ENCODE data around the gene ASB7. TPM values are rescaled to one million over a fixed set of nuclear protein-coding genes. Genes with fewer than 3 reads are reported as not detected.
A peak's percentile ranks its signal among the peaks of the same experiment; 100 is the strongest.

ASB7 gene
- total RNA-seq, 4 donors from 2014 or later: 10.2 to 14.8 (median 11.9) TPM

GRCh38 chr15:100614918-100615317 lies 12.5 kb downstream of the ASB7 start:
- Histone ChIP-seq H3K4me1 (no peaks in the 10 kb centered on the region), H3K27me3 (no peaks in the 10 kb centered on the region), H3K36me3 (peaks cover 4 to 84% of the 10 kb centered on the region in 2 donors), H3K9me3 (no peaks in the 10 kb centered on the region), H3K4me3 (no peak overlapping the region), H3K27ac (no peak overlapping the region)
- TF ChIP-seq POLR2A (IDR thresholded peaks at IDR 0.05) (no peak), POLR2AphosphoS5 (IDR thresholded peaks at IDR 0.05) (no peak), CTCF (IDR thresholded peaks at IDR 0.05) (no peak), EP300 (IDR thresholded peaks at IDR 0.05) (no peak)
- 96 to 100% methylated on average over 4 of the region's 4 CpGs for WGBS, 2 donors (ENCODE audit: low coverage in 1 of 2)
- ATAC-seq: no peak

DNA sequence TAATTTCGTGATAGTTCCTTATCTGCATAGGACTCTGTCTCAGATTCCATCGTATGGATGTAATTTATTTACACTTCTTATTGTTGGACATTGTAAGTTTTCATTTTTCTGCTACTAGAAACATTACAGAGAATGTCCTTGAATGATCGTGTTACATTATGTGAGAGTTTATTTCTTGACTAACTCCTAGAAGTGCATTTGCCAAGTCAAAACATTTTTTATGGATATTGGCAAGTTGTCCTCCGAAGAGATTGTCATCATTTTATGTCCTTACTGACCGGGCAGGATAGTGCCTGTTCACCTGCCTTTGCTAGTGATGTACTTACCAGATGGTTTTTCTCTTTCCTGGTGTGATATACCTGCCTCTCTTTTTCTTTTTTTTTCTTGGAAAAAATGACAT lies 13.4 kb downstream of the ASB7 start:
- H3K9me3 ChIP-seq: no peaks in the 10 kb centered on the region
- no peaks in the 10 kb centered on the region for H3K27me3 ChIP-seq
- no peak overlapping the region for H3K27ac ChIP-seq
- H3K4me3 ChIP-seq: no peak overlapping the region
- TF ChIP-seq CTCF (IDR thresholded peaks at IDR 0.05) (no peak), EP300 (IDR thresholded peaks at IDR 0.05) (no peak), POLR2A (IDR thresholded peaks at IDR 0.05) (no peak), POLR2AphosphoS5 (IDR thresholded peaks at IDR 0.05) (no peak)
- no peak for ATAC-seq
- H3K4me1 ChIP-seq: no peaks in the 10 kb centered on the region
- H3K36me3 ChIP-seq: peaks cover 4 to 85% of the 10 kb centered on the region in 2 donors
- 46 to 49% methylated on average over 5 of the region's 5 CpGs for WGBS, 2 donors (ENCODE audit: low coverage in 1 of 2)

GRCh38 chr15:100616700-100617099 lies 14.3 kb downstream of the ASB7 start:
- no peaks in the 10 kb centered on the region for H3K27me3 ChIP-seq
- TF ChIP-seq CTCF (IDR thresholded peaks at IDR 0.05): no peak
- TF ChIP-seq EP300 (IDR thresholded peaks at IDR 0.05): no peak
- TF ChIP-seq POLR2A (IDR thresholded peaks at IDR 0.05): no peak
- TF ChIP-seq POLR2AphosphoS5 (IDR thresholded peaks at IDR 0.05): no peak
- peaks cover 4 to 78% of the 10 kb centered on the region in 2 donors for H3K36me3 ChIP-seq
- H3K9me3 ChIP-seq: no peaks in the 10 kb centered on the region
- ATAC-seq: no peak
- WGBS, 2 donors (ENCODE audit: low coverage in 1 of 2): 94 to 100% methylated on average over 2 of the region's 2 CpGs
- no peak overlapping the region for H3K27ac ChIP-seq
- no peak overlapping the region for H3K4me3 ChIP-seq
- no peaks in the 10 kb centered on the region for H3K4me1 ChIP-seq

DNA sequence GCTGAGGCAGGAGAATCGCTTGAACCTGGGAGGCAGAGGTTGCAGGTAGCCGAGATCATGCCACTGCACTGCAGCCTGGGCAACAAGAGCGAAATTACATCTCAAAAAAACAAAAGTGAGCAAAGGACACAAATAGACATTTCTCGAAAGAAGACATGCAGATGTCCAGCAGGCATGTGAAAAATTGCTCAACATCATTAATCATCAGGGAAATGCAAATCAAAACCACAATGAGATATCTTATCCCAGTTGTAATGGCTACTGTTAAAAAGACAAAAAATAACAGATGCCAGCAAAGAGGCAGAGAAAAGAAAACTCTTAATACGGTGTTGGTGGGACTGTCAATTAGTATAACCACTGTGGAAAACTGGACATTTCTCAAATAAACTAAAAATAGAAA lies 20.9 kb downstream of the ASB7 start:
- no peak for ATAC-seq
- TF ChIP-seq CTCF (IDR thresholded peaks at IDR 0.05) (no peak), EP300 (IDR thresholded peaks at IDR 0.05) (no peak), POLR2AphosphoS5 (IDR thresholded peaks at IDR 0.05) (no peak), POLR2A (IDR thresholded peaks at IDR 0.05) (no peak)
- H3K4me3 ChIP-seq: no peak overlapping the region
- H3K27me3 ChIP-seq: no peaks in the 10 kb centered on the region
- H3K27ac ChIP-seq: no peak overlapping the region
- H3K4me1 ChIP-seq: no peaks in the 10 kb centered on the region
- no peaks in the 10 kb centered on the region for H3K9me3 ChIP-seq
- H3K36me3 ChIP-seq: peaks cover 0 to 25% of the 10 kb centered on the region in 2 donors
- 83 to 100% methylated on average over 4 to 5 of the region's 5 CpGs for WGBS, 2 donors (ENCODE audit: low coverage in 1 of 2)

GRCh38 chr15:100627789-100628395 lies 25.5 kb downstream of the ASB7 start:
- peak; percentile 72 for ATAC-seq
- H3K4me3 ChIP-seq: no peak overlapping the region
- no peak overlapping the region for H3K27ac ChIP-seq
- H3K36me3 ChIP-seq: peaks cover 0 to 37% of the 10 kb centered on the region in 2 donors
- no peaks in the 10 kb centered on the region for H3K27me3 ChIP-seq
- 20 to 25% methylated on average over 6 of the region's 6 CpGs for WGBS, 2 donors (ENCODE audit: low coverage in 1 of 2)
- H3K9me3 ChIP-seq: no peaks in the 10 kb centered on the region
- TF ChIP-seq EP300 (IDR thresholded peaks at IDR 0.05) (no peak), CTCF (IDR thresholded peaks at IDR 0.05) (peak; percentile 83 to 88 (median 84))
- no peaks in the 10 kb centered on the region for H3K4me1 ChIP-seq
